CD4-positive, alpha-beta T cell treated with Interferon alpha-2 for 1 hour (primary cell): ENCODE data around the gene CTXND1.

Experiments
- DNase-seq, 2 donors: peaks; one replicate each; pipeline ENCODE4 v3.0.0-alpha.2; 2020 to 2022

Gene CTXND1

DNA sequence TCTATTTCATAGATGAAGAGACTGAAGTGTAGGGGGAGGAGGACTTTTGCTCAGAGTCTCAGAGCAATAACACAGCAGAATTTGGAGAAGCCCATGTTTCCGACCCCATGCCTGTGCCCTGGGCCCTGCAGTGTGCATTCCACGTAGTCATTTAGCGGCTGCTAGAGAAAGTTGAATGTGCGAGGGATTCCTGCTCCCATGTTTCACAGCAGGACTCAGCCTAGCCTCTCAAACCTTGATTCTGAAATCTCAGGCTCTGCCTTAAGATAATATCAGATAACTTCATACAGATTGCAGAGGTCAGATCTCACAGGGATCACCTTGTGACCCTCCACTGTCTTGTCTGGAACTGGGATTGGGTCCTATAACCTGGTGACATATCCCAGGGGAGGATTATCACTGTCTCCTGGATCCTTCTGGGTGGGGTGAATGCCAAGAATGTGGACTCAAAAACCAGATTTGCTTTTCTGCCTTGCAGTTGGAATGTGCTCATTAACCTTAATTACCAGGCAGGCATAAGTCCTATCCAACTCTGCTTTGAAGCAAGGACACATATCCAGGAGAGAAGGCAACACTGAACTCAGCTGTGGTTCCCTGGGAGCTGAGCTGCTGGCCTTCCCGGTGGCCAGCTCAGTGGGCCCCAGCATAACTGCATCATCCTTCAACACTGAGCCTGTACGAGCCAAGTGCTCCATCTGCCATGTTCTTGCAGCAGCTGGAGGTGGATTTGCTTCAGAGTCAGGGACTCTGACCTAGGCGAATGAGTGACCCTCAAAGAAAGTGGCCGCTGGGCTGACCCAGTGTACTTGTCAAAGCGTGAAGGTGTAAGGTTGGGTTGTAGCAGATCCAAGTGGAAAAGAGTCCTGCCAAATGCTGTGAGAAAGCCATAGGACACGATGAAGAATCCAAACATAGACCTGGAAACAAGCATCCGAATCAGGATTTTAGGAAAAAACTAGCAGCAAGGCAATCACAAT, 43.0 kb downstream of the CTXND1 start:
- DNase-seq = no peak

DNA sequence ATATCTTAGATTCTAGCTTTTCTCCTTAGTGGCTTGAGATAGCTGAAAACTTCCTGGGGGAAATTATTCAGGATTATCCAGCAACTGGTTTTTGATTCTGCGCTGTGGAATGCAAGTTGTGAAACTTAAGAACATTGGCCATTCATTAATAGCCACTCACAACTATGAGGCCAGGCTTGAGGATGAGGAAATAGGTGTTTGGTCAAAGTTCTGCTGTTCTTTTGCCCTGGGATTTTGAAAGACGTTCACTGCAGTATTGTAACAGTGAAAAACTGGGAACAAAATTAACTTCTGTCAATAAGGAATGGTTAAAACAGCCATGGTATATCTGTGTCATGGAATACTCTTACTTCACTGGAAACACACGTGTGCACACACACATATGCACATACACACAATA, 44.1 kb downstream of the CTXND1 start:
- no peak for DNase-seq

DNA sequence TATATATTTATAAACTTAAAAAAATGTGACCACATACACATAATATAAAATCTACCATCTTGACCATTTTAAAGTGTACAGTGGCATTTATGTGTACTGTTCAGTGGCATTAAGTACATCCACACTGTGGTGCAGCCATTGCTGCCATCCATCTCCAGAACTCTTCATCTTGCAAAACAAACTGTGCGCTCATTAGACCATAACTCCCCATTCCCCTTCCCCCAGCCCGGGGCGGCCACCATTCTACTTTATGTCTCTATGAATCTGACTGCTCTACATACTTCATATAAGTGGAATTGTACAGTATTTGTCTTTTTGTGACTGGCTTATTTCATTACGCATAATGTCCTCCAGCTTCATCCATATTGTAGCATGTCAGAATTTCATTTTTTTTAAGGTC, 47.8 kb downstream of the CTXND1 start:
- no peak for DNase-seq

DNA sequence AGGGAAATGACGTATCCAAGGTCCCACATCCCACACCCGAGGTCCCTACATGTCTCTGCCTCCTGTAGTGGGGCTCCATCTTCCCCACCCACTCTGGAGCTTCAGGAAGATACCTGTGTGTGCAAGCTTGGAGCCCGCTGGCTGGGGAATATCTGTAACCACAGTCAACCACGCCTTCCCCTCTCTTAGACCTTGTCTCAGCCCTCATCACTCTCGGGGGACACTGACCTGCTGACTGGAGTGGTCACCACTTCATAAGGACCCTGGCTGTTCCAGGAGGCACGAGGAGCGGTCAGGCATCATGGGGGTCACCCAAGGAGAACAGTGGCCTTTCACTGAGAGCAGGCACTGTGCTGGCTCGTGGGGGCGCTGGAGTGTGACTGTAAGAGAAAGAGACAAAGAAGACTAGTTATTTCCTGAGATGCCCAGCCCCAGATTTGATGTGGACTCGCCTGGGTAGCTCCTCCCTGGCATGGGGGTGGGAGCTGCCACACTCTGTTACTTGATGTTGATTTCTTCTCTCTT, 48.6 kb downstream of the CTXND1 start:
- no peak for DNase-seq

DNA sequence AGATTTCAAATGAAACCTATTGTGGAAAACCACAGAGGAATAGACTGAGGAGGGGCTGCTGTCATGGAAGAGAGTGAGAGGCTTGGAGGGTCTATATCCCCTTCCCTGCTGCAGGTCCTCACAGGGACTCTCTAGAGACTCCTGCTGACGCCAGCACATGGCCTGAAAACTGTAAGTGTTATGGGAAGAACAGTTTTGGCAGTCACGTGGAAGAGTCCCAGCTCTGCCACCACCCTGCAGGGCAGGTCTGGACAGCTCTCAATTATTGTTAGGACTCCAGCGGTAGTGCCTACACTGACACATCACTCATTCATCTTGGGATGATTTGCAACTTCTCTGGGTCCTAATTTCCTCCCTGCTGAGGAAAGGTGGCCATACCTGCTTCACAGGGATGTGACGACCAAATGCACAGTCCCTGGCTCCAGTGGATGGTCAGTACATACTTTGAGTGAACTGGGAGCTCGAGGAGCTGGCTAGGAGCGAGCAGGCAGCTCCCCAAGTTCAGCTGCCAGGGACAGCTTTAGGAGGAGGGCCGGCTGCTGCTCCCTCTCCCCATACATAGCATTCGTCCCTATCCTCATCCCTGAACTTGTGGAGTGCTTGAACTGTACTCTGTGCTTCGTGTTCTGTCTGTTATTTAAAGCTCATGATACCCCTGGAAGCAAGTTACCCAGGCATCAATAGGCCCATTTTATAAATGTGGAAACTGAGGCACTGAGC, 49.2 kb downstream of the CTXND1 start:
- no peak for DNase-seq

DNA sequence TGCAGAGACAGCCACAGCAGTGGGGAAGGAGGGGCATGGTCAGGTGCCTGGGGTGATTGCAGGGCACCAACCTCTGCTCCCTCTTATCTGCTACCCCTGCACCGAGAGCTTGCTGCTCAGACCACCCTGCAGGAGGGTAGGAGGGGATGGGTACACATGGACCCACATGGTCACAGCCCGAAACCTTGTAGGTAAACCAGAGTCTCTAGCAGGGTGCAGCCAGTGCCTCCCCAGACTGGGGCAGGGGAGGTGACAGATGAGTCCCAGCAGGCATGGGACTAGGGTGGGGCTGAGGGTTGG, 50.0 kb downstream of the CTXND1 start:
- no peak for DNase-seq

DNA sequence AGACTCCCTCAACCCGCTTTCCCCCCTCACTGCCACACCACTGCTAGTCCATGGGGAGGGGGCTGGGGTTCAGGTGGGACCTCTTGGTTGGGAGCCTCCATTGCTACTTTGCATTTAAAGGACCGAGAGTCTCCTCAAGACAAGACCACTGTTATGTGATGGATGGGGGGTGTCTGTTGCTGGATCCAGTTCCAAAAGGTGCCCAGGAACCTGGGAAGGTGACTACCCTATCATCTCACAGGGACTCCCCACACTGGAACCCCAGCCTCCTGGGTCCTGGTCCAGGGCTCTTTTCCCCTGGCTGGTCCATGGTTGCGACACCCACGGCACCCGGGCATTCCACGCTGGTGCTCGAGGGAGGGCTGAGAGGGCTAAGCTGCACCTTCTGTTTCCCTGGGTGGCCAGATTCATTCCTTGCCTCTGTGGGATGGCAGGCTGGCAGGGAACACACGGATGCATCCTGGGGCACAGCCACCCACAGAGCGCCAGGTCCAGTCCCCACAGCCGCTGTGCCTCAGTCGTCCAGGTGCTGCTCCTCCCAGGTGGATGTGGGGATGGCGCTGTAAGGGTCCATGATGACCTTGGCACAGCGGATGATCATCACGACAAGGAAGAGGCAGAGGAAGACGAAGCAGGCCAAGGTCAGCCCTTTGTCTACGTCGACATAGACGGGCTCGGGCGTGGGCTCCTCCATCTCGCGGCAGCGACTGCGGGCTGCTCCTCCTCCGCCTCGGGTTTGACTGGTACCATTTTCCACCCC, 50.6 kb downstream of the CTXND1 start:
- DNase-seq = no peak

DNA sequence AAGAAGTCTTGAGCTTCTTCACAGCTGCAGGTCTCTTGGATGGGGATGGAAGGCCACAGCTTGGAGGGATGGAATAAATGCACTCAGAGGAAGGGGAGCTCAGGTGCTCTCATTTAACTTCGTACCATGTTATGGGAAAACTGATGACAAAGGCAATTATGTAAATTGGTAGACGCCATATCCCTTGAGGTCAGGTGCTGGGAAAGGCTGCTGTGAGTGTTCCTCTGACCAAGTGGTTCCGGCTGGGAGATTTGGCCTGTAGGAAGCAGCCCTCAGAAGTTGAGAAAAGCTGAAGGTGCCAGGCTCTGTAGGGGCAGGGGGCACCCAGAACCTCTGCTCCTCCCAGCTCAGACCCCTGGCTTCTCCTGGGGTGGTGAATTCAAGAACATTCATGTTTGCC, 52.1 kb downstream of the CTXND1 start:
- DNase-seq = no peak

DNA sequence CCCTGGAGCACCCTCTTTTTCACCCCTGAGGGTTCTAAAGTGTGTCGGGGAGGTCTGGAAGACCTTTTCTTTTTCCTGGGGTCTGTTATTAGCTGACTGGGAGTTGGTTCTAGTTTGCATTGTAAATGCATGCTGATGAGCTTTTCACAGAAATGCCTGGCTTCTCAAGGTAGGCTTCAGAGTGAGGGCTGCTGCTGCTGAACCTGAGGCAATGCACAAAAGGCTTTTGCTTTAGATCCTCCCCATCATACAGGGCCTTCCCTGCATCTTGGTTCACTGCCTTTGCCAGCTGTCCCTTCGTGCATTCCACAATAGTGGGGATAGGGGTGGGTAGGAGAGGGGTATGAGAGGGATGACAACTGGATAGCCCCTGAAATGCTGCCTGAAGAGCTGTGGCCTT, 52.6 kb downstream of the CTXND1 start:
- no peak for DNase-seq

DNA sequence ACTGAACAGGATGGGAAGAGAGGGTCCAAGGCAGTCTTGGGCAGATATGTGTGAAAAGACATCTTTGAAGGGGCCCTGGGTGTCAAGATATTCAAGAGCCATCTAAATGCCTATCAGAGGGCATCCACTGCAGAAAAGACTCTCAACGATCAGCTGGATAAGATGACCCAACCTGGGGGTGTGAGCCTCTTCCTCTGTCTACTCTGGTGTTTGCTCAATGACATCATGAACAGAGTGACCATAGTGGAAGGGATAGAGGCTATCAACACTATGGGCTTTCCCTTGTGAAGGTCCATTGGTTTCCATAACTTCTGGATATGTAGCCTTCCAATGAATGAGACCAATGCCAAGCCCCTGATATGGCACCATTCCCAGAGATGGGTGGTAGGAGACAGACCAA, 57.1 kb downstream of the CTXND1 start:
- DNase-seq = no peak

DNA sequence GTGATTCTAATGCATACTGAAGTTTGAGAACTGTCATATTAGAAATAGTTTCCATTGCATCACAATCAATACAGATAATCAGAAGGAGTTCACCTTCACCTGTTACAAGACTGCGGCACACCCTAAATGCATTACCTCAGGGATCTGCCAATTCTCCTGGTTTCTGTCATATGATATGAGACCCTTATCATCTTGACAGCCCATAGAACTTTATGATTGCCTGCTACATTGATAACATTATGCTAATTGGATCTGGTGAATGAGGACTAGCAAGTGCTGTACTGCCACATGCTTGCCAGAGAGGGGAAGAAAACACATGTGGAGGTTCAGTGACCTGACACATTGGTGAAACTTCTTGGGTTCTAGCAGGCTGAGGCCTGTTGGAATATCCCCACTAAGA, 57.8 kb downstream of the CTXND1 start:
- no peak for DNase-seq

DNA sequence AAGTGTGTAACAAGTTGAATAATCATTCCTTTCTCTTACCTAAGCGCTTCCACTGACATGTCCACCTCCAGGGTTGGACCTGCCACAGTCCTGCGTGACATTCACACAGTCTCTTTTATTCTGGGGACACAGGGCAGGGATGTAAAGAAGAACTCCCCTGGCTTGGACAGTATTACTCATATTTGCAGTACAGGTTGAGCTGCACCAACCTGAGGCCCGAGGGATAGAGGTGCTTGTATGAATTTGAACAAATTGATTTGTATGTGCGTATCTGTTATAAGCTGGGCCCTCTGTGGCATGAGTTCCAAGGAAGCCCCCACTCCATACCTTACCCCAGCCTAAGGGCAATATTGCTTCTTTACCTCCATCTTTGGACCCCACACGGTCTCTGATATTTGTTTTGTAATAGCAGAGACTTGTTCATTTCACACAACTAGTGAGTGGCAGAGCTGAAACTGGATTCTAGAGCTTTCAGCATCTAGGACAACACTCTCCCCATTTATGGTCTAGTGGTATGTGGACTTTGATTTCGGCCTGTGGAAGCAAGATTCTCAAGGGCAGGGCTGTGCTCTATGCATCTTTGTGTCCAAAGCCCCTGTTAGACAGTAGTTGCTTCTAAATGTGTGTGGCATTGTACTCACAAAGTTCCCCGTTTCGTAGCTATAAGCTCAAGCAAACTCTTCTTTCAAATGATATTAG, 60.0 kb downstream of the CTXND1 start:
- no peak for DNase-seq

DNA sequence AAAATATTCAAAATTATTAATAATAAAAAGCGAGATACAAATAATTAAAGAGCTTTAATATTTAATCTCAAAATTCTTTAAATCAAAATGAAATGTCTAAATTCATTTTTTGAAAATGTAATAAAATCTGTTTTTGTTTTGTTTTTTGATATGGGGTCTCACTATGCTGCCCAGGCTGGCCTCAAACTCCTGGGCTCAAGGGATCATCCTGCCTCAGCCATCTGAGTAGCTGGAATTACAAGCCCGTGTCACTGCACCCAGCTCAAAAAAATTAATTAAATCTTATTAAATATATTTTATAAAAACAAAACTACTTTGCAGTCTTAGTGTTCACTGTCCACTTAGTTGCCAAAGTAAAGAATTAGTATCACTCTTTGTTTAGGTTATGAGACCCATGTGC, 60.8 kb downstream of the CTXND1 start:
- no peak for DNase-seq

DNA sequence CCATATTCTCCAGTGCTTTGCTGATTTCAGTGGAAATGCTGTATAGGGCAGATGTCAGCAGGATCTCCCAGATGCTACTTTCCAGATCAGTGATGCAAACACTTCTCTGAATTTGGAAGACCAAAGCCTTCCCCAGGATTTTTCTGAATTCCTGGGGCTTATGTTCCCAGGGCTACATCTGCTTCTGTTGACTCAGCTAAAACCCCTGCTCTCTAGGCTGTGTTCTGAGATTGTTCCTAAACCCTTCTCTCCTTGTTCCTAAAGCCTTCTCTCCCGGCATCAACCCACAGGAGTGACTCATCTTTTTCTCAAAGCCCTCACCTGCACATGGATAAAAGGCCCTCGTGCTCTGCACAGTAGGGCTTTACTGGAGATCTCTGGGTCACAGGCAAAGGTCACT, 63.8 kb downstream of the CTXND1 start:
- no peak for DNase-seq

DNA sequence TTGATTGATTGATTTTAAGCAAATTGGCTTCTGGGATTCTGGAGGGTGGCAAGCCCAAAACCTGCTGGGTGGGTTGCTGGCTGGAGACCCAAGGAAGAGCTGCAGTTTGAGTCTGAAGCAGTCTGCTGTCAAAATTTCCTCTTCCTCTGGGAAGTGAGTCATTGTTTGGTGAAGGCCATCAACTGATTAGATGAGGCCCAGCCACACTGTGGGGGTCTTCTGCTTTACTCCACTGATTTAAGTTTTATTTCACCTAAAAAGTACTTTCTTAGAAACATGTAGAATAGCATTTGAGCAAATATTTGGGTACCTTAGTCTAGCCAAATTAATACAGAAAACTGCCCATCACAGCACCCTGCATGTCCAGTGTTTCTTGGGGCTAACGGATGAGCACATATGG, 65.4 kb downstream of the CTXND1 start:
- no peak for DNase-seq

DNA sequence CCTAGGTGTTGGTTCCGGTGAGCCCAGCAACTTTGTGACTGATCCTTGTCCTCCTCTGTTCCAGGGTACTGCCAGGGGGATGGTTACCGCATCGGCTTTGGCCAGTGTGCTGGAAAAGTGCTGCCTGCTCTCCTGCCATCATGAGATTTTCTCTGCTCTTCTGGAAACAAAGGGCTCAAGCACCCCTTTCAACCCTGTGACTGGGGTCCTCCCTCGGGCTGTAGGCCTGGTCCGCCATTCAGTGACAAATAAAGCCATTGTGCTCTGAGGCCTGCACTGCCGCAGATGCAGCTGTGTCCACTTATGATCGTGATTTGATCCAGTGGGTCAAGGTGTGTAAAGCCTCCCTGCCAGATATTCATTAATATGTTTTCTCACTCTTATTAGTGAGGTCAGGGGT, 65.9 kb downstream of the CTXND1 start:
- DNase-seq = no peak

DNA sequence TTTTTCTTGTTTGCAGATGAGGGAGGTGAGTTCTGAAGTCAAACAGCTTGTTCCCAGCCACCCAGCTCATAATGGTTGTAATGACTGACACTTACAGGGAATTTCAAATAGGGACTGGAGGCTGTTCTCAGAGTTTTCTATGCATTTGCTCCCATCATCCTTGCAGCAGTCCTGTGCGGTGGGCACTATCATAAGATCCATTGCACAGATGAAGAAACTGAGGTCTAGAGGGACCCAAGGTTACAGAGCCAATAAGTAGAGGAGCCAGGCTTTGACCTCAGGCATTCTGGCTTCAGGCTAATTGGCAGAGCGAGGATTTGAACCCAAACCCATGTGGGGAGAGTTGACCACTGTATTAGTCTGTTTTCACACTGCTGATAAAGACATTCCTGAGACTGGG, 66.9 kb downstream of the CTXND1 start:
- DNase-seq = no peak

DNA sequence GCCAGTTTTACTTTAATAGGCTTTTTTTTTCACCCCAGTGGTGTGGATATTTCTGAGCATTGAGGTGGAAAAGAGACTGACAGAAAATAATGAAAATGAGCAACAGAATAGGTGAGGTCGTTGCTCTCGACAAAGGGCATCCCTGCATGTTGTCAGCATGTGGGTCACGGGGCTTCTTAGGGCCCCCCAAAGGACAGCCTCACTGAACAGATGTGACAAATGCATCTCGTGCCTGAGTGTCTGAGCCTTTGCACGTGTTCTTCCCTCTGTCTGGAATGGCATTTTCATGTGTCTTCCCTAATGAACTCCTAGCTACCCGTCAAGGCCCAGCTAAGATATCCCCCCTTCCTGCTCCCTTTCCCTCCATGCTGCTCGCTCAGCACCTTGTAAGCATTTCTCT, 67.5 kb downstream of the CTXND1 start:
- no peak for DNase-seq

DNA sequence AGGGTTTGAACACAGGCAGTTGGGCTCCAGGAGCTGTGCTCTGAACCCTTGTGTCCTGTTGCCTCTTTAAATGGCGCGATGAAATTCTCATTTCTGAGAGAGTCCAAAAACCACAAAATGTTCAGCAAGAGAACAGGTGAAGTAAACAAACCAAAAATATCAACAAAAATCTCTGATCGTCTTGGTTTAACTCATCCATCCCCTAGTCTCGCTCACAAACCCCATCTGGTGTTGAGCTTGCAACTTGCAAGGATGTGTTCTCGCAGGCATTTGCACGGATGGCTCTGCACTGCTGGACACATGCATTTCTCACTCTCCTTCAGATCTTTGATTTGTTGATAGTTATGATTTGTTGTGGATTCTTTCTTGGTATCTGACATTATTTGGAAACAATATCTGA, 68.1 kb downstream of the CTXND1 start:
- no peak for DNase-seq

DNA sequence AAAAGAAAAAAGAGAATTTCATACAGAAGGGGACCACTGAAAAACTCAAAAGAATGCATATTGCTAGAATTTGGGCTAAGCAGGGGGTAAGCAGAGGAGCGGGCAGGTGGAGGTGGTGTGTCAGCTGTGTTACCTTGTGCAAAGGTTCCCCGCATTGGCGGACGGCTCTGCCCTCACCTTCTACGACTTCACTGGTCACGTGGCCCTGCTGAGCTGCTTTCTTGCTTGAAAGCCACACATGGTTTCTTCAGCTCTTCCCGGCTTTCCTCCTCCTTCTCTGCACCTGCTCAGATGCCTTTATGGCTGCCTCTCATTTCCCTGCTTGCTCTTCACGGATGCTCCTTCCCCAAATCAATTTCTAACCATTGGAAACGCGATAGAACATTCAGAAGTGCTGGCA, 68.7 kb downstream of the CTXND1 start:
- DNase-seq = no peak

DNA sequence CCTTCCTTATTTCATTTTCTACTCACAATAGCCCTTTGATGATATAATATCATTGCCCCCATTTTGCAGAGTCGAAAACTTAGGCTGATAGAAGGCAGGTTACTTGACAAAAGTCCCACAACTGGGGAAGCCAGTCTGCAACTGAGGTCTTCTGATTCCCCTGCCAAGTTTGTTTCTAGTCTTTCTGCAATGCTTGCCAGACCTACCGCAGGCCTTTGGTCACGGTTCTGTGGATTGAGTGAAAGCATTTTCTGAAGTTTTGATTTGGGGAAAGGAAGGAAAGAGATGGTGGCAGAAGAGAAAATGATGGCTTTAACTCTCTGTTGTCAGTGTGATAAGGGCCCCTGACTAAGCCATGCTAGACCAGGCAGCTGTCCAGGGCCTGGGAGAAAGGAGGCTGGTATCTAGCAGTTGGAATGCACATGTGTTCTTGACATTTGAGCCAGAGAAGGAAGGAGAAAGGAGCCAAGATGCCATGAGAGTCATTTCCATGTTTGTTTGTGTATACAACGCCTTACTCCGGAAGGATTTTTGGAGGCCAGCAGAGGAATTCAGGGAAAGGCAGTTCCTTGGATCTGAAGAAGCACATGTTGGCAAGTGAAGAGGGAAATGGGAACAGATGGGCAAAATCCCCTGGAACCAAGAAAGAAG, 69.3 kb downstream of the CTXND1 start:
- no peak for DNase-seq

DNA sequence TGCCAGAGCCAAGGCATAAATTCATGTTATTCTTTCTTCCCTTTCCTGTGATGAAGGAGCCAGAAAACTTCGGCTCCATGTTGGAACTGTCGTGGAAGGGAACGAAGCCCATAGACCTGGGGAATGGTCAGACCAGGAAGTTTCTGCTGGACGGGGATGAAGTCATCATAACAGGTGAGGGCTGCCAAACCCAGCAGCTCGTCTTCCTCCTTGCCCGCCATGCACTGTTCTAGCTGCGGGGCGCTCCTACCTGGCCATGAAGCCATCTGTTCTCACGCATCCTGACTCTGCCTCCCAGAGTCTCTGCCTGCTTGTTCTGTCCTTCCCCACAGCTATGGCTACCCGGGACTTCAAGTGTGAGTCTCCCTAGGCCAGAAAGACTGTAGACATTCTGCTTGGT, 71.0 kb downstream of the CTXND1 start:
- no peak for DNase-seq
